SW480 (cell line): ENCODE results near the gene MRPS18A.
A peak's percentile ranks its signal among the peaks of the same experiment; 100 is the strongest.

Source experiments
- DNase-seq: peaks from one replicate; pipeline ENCODE4 v3.0.0-alpha.2; 2016; ENCODE audit warnings: low spot score

The MRPS18A gene

DNA sequence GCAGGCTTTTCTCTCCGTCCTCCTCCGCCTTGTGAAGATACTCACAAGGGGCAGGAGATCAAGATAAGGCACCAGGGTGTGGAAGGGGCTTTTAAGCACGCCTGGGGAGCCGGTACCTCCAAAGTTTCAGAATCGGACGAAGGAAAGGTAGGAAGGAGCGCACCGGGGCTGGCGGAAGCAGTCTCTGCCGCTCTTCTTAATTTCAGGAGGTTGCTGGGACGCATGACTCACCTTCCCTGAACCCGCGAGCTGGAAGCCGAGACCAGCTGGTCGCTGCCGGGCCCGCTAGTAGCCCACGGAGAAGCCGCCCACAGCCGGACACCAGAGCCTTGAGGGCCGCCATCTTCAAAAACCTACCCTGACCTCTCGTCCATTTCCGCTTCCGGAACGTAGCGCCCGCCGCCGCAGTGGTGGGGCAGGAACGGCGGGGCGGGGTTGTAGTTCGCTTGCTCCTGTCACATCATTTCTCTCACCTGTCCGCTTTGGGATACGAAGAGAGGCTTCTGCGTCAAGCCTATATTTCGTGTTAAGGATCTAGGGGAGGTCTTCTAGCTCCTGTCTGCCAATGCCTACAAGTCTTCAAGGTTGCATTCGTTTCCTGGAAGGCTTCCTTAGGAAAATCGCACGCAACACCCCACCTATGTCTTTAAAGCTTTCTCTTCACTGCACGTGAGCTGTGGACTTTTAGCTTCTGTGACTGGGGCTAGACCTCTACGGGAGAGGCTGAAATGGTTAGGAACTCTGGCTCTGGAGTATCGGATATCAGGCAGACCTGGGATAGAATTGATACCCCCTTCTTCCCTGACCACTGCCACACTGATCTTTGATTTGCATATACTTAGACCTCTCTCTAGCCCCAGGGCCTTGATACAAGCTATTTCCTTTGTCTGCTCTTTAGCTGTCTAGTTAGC, at the start of gene MRPS18A:
MRPS18A (minus strand) TSS at position 355 of the 911 bp plus-strand sequence; CDS start at position 343, 12 bp downstream.
- peak; percentile 77 for DNase-seq

DNA sequence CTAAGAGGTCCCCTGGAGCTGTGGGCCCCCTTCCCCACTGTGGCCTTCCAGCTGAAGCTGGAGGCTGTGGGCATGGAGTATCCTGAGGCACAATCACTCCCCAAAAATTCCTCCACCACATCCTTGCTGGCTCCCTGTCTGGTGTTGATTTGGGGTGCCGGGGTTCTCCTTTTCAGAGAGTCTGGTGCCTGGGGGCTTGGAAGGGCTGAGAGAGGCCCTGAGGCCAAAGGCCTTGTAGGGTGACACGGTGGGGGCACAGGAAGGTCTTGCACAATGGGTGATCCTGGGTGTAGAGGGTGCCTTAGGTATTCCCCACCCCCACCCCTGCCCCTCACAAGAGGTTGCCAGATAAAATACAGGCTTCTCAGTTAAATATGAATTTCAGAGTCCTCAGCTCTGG, 49.3 kb upstream of the MRPS18A start:
- DNase-seq: no peak

DNA sequence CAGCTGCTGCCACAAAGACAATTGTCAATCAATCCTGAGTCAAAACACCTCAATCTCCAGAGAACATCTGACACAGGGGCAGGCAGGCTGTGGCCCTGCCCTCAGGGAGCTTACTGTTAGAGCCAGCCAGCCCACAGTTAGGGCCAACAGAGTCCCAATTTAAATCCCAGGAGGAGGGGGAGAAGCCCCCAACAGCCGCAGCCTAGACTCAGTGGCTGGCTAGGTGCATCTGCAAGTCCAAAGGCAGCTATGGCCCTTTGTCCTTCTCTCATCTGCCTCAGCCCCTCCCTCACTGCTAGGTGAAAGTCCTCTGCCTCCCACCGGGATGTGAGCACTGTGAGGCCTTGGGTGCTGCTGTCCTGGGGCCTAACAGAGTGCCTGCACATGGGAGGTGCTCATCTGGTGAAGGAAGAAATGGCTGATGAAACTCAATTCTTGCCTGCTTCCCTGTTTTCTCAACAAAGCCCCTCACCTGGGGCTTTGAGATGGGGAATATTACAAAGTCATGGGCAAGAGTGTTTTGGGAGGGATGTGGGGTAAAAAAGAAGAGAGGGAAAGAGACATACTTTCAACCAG, 48.7 kb upstream of the MRPS18A start:
- no peak for DNase-seq

DNA sequence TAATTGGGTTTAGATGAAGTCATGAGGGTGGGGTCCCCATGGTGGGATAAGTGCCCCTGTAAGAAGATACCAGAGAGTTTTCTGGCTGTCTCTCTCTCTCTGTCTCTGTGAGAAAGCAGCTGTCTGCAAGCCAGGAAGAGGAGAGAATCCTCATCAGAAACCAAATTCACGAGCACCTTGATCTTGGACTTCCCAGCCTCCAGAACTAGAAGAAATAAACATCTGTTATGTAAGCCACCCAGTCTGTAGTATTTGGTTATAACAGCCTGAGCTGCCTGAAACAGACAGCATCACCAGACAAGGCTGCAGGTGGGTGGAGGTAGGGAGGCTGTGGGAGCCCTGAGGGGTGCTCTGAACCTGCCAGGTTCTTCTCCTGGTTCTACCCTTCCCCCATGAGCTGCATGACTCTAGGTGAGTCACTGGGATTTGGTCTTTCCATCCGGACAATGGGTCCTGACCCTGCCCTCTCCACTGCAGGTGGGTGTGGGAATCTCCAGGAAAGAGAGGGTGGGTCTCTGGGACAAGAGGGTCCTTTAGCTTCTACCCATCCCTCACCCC, 48.1 kb upstream of the MRPS18A start:
- no peak for DNase-seq

DNA sequence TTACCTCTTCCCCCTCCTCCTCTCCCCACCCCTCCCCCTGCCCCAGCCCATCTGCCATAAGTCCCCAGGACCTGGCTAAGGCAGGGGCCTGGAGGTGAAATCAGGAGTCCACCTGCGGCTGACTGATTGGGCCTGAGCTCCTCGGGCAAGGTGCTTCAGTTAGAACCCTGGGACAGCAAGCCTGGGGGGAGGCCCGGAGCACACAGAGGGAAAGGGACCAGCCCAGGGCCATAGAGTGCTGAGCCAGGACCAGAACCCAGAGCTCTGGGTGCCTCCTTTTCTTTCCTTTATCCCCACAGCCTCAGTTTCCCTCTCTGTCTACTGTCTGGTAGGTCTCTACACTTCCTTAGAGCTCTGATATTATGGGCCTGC, 46.7 kb upstream of the MRPS18A start:
- DNase-seq: no peak

DNA sequence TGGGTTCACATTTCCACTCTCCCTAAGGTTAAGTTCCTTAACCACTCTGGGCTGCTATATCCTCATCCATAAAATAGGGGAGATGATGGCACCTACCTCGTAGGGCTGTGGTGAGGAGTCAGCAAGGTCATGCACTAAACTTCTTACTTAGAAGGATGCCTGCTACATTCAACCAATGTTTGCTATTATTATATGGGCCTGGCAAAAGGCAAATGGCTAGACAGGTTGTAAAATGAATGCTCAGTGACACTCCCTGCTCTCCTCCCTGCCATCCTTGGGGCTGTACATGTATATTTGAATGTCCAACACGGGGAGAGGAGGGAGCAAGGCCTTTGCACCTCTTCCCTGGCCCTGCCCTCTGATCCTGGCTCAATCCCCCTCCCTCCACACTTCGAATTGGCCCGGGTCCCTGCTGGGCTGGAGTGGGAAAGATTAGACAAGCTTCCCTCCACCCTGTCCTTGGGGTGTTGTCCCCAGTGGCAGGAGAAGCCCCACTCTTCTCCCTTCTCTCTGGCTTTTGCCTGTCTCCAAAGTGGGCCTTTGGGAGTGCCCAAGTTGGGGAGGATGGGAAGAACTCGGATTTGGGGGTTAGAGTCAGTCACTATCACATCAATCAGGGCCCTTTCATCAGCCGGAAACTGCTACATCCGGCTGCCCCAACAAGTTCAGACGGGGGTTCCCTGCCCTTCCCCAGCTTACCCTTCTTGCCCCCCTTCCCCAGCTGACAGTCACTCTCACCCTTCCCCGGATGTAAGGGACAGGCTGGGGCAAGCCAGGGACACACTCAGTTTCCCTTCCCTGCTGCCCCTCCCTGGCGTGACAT, 46.1 kb upstream of the MRPS18A start:
- no peak for DNase-seq

DNA sequence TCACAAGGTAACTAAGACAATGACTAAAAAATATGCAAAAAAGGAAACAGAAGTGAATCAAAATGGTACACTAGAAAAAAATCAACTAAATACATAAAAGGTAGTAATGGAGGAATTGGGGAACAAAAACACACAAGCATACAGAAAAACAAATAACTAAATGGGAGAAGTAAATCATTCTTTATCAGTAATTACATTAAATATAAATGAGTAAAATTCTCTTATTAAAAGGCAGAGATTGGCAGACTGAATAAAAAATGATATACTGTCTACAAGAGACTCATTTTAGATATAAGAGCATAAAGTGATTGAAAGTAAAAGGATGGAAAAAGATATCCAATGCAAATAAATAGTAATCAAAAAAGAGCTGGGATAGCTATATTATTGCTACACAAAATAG, 43.0 kb upstream of the MRPS18A start:
- DNase-seq: no peak

DNA sequence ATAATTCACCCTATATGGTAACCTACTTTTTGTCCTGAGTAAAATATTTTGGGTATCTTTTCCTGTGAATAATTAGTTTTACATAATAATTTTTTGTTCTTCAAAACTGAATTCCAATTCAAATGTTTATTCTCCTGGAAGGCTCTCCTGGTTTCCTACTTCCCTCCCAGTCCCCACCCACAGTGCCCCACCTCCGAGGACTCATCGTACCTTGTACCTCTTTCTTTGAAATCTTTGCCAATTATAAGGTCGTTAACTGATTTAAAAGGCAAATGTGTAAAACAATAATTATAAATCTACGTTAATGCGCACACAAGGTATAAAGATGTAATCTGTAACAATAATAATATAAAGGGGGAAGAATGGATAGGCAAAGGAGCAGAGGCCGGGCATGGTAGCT, 41.9 kb upstream of the MRPS18A start:
- DNase-seq: no peak

DNA sequence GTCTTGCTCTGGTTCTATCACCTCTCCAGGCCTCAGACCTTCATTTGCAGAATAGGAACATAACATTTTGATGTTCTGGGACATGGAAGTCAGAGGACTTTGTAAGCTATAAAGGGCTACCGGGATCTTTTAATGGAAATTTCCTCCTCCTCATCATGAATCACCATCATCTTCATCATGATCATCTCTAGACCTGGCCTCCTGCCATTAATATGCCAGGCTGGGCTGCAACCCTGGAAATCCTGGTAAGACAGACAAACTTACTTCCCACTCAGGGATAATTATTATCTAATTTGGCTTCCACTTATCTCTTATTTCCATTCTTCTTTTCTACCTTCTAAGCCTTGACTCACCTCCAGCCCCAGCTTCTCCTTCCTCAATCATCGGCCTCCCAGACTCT, 41.0 kb upstream of the MRPS18A start:
- no peak for DNase-seq

DNA sequence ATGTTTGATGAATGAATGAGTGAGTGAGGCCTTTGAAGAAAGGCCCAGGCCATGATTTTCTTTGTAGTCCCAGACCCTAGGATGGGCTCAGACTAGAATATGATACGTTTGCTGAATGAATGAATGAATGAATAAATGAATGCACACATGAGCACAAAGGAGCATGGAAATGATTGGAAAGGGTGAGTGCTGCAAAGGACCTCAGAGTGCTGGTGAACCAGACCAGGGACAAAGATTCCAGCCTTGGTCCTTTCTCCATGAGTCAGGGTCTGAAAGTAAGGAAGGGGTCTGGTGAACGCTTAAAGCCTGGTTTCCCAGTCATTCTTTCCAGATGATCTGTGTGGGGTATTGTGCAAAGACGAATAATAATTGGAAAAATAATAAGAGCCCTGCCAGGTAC, 40.0 kb upstream of the MRPS18A start:
- DNase-seq: no peak

DNA sequence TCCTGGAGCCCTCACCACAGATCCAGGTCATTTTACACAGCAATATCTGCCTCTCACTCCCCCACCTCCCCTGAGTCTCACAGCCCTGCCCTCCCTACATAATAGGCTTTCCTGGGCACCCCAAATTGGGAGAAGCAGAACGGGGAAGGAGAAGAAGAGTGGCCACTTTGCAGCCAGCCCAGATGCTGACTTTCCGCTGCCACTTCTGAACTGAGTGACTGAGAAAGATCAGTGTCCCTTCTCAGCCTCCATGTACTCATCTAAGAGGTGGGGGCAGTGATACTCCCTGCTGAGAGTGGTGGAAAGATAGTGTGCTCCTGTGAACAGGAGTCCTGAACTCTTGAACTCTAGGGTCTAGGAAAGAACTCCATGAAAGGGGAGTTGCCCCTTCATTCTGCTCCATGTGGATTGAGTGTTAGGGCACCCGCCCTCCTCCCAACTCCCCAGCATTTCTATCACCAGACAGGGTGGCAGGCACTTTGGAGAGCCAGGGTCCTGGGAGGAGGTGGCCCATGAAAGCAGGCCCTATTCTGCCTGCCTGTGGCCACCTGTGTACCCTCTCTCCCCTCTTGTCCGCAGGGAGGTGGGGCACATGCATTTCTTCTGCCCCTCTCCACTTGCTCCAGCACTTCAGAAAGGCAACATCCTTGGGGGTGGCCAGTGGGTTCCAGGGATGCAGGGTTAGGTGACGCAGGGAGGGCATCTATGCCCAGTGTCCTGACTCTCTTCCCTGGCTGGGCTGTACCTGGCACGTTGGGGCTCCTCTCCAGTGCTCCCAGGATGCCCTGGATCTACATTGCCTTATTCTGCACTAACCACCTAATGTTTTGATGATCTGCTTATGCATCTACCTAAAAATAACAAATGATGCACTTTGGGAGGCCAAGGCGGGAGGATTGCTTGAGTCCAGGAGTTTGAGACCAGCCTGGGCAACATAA, 38.3 kb upstream of the MRPS18A start:
- no peak for DNase-seq

DNA sequence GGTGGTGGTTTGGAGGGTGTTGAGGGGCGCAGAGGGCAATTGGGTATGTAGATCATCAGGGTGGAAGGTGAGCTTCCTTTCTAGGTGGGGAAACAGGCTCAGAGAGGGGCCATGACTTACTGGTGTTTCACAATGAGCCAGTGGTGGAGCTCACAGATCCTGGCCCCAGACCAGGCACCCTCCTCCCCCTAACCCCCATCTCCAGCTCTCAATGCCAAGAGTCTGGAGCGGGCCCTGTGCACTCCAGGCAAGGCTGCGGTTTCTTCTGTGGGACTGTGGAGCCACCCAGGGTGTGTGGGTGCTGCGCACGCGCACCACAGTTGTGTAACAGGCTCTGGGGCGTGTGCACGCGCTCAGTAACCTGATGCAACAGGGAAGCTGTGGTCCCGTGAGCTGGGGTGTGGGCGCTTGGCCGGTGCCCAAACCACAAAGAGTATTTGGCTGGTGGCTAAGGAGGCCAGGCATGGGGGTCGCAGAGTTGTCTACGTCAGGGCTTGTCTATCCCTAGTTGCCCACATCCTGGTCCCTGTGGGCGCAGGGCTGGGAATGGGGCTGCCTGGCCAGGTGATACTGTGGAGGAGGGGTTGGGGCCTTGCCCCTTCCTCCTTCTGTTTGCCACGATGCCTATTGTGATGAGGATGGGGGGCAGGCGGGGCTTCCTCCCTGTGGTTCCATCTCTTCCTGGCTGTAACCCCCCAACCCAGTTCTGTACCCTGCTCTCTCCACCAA, 37.5 kb upstream of the MRPS18A start:
- DNase-seq: peak; percentile 88

DNA sequence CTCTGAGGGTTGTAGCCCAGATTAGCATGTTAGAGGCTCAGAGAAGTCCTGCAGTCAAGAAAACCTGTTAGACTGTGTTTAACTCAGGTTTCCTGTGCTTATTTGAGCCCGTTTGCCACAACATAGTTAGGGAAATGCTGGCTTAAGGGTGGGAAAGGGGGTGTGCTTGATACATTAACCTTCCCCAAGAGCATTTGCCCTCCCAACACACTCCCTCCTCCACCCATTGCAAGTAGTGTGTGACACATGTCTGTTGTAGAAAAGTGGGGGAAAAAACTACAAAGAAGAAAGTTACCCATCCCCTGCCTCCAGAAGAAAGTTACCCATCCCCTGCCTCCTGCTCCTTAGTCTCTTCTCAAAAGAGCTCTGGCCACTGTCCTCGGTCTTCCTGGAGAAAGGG, 36.8 kb upstream of the MRPS18A start:
- no peak for DNase-seq

DNA sequence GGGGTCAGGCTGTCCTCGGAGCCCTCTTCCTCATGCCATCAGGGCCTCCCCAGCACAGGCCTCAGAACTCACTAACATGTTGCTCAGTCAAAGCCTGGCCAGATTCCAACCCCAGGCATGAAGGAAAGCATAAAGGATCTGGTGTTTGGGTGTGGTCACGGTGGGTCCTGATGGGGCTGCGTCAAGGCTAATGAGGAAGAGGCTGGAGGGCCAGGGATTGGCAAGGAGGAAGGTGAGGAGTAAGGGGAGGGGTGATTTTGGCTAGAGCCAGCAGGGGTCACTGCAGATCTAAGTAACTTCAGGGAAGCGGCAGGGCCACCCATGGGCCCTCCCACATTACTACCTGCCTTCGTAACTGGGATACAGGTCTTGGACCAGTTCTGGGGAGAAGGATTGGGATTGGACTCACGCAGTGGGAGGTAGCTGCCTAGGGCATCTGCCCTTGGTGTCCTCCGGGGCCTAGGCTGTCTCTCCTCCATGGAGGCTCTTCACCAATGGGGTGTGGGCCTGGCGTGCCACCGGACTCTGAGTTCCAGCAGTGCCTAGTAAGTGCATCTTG, 36.2 kb upstream of the MRPS18A start:
- DNase-seq: peak; percentile 75

DNA sequence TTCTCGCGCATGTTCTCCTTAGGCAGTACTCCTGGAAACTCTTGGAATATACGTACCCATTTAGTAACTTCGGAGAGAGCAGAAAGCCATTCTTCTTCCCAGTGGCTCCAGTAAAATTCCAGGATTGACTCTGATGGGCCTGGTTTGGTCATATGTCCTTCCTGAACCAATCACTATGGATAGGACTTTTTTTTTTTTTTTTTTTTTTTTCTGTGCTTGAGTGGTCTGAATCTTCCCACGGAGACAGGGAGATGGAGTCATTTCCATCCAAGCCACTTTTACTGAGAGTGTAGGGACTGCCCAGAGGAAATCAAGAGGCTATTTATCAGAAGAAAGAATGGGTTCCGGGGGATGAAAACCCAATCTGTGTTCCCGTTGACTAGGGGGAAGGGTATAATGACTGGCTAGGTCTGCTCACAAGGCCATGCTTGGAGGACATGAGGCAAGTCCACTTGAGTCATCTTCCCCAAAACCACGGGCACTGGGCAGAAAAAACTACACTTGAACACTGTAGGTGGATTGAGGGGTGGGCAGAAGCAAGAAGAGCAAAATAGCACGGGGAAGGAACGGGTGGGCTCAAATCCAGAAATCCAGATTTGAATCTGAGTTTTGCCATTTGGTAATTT, 35.4 kb upstream of the MRPS18A start:
- DNase-seq: no peak

DNA sequence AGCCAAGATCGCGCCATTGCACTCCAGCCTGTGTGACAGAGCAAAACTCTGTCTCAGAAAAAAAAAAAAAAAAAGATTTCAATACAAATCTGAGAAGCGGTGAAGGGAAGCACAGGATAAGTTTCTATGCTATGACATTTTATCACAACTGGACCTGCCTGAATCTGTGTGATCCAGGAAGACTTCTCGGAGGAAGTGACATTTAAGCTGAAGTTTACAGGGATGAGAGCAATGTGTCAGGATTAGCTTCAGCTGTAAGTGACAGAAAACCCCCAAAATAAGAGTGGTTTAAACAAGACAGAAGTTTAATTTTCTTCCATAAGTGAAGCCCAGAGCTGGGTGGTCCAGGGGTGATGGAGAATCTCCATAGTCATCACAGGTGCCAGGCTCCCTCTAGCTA, 33.4 kb upstream of the MRPS18A start:
- no peak for DNase-seq

DNA sequence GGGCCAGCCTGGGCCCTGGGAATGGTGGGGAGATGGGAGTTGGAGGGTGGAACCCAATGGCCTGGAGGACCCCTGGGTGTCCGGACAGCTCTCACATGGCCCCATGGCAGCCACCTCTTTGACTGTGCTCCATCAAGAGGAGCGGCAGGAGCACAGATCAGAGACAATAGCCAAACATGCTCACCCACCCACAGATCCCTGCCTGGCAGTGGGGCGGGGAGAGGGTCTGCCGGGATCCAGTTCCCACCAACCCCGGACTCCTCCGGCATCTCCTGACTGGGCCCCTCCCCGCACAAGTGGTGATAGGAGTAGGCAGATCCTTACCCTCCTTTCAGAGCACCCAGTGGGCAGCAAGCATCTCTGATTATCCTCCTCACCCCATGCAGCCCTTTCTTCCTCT, 31.9 kb upstream of the MRPS18A start:
- no peak for DNase-seq

DNA sequence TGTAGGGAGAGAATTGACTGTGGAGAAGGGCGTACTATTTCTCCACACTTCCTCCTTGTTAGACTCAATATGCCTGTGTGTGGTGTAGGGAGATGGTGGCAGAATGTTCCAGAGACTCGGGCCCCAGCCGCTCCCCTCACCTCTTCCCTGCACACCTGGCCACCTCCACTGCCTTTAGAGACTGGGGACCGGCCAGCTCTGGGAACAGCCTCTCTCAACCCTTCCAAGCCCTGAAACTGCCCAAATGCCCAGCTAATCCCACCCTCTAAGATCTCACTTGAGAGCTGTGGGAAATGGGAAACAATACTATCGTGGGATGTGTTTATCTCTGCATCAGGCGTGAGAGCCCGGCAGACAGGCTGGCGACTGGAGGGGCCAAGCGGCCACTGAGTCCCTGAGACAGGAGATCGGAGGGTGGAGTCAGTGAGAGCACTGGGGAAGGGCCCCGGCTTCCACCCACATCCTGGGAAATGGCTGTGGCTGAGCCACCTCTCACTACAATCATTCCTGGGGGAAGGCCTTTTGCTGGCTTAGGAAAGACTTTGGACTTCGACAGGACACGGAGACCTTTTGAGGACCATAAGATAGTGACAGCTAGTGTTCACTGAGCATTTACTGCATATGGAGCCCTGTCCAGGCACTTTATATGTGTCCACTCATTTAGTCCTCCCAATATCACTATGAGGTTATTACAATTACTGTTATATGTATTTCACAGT, 31.0 kb upstream of the MRPS18A start:
- DNase-seq: no peak

DNA sequence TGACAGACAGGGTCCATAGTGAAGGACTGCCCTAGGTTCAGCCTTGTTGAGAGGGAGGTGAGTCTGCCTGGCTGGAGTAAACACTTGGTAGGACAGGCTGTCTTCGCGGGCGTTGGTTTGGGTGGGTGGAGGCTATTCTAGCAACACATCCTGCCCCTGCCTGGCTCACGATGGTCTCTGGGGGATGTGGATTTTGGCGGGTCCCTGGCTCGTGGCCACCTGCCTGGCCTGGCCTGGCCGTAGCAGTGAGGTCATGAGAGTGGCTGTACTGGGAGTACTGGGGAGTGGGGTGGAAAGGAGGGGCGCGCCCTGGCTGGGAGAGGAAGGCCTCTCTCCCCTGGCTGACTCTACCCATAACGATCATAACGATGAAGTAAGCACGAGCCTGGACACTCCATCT, 30.2 kb upstream of the MRPS18A start:
- no peak for DNase-seq
